ENCODE measurements around the gene ANAPC10.
"Not testable (repeated sequence)": the region's sequence is repeated elsewhere in the genome, so short reads cannot be mapped to it uniquely, and the experiment has no call there.

The ANAPC10 gene

GRCh38 chr4:145097821-145098674 is at the start of gene ANAPC10, which contains the start of gene ABCE1:
TSS of gene ANAPC10 (minus strand) at chr4:145098196. CDS start at chr4:145096099, 2,097 bp downstream.
TSS of gene ABCE1 (plus strand) at chr4:145098311. CDS start at chr4:145104413, 6,102 bp downstream.
- peak; percentile 91 for DNase-seq (ENCODE audit: low read depth)

GRCh38 chr4:145136219-145136618 is 38.2 kb upstream of the ANAPC10 start:
- DNase-seq (ENCODE audit: low read depth): not testable (repeated sequence)

- DNase-seq (ENCODE audit: low read depth): no peak
Measured at GRCh38 chr4:145132511-145133098, 34.6 kb upstream of the ANAPC10 start.

GRCh38 chr4:145131848-145132247 is 33.9 kb upstream of the ANAPC10 start:
- DNase-seq (ENCODE audit: low read depth): no peak

GRCh38 chr4:145130788-145131399 is 32.9 kb upstream of the ANAPC10 start:
- DNase-seq (ENCODE audit: low read depth): no peak

- no peak for DNase-seq (ENCODE audit: low read depth)
Measured at GRCh38 chr4:145130130-145130529, 32.1 kb upstream of the ANAPC10 start.

- DNase-seq (ENCODE audit: low read depth): no peak
Measured at GRCh38 chr4:145125396-145125795, 27.4 kb upstream of the ANAPC10 start.

- no peak for DNase-seq (ENCODE audit: low read depth)
Measured at GRCh38 chr4:145108128-145108527, 10.1 kb upstream of the ANAPC10 start.

GRCh38 chr4:145107126-145107525 is 9.1 kb upstream of the ANAPC10 start:
- no peak for DNase-seq (ENCODE audit: low read depth)

- no peak for DNase-seq (ENCODE audit: low read depth)
Measured at GRCh38 chr4:145103496-145103895, 5.5 kb upstream of the ANAPC10 start.

- DNase-seq (ENCODE audit: low read depth): no peak
Measured at GRCh38 chr4:145102619-145103018, 4.6 kb upstream of the ANAPC10 start.

- no peak for DNase-seq (ENCODE audit: low read depth)
Measured at GRCh38 chr4:145101091-145101490, 3.1 kb upstream of the ANAPC10 start.

- no peak for DNase-seq (ENCODE audit: low read depth)
Measured at GRCh38 chr4:145099653-145100052, 1.7 kb upstream of the ANAPC10 start.

- peak; percentile 14 for DNase-seq (ENCODE audit: low read depth)
Measured at GRCh38 chr4:145098675-145099037, 660 bp upstream of the ANAPC10 start.

- no peak for DNase-seq (ENCODE audit: low read depth)
Measured at GRCh38 chr4:145097331-145097820, 620 bp downstream of the ANAPC10 start.

- no peak for DNase-seq (ENCODE audit: low read depth)
Measured at GRCh38 chr4:145093638-145094037, 4.4 kb downstream of the ANAPC10 start.

- DNase-seq (ENCODE audit: low read depth): no peak
Measured at GRCh38 chr4:145090380-145090779, 7.6 kb downstream of the ANAPC10 start.

GRCh38 chr4:145083891-145084605 is 13.9 kb downstream of the ANAPC10 start:
- DNase-seq (ENCODE audit: low read depth): no peak

GRCh38 chr4:145081756-145082155 is 16.2 kb downstream of the ANAPC10 start:
- no peak for DNase-seq (ENCODE audit: low read depth)

- DNase-seq (ENCODE audit: low read depth): no peak
Measured at GRCh38 chr4:145076469-145076855, 21.5 kb downstream of the ANAPC10 start.

GRCh38 chr4:145075742-145076468 is 22.1 kb downstream of the ANAPC10 start:
- DNase-seq (ENCODE audit: low read depth): no peak

GRCh38 chr4:145071560-145071959 is 26.4 kb downstream of the ANAPC10 start:
- DNase-seq (ENCODE audit: low read depth): no peak
